ENCODE measurements around the gene MYLK. TPM values are rescaled to one million over a fixed set of nuclear protein-coding genes. Genes with fewer than 3 reads are reported as not detected.

The MYLK gene
- total RNA-seq, 1 donor from 2014 or later = 50.5 TPM

DNA sequence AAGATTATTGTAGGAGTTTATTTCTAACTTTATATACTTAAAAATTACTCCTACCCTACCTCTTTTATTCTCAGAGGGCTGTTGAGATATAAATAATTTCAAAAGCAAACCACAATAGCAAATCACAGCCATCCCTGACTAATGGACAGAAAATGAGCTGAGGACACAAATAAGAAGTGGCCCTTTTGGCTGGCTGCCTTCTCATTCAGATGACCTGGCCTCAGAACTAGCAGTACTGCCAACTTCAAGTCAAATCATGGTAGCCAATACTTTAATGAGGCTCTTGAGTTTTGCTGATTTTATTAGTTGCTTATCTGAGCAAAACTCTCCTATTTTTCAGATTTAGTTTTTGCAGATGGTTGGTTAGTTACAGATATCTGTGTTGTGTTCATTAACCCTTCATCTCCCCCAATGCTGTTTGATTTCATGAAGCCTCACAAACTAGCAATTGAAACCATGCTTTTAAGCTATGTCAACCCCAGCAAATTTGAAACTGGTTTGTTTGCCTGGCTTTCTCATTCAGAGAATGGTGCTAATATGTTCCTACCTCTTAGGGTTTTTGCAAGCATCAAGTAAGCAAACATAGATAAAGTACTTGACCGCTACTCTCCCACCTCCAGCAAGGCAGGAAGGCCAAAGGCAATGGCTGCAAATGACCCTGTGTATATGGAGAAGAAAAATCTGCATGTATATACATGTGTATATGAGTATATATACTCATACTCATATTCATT is 225.8 kb downstream of the MYLK start:
- H3K27ac ChIP-seq (ENCODE audit: low read depth, low read length) = no peak overlapping the region
- Mint-ChIP-seq H3K4me3 (ENCODE audit: unreplicated experiment) (no peak overlapping the region), H3K36me3 (ENCODE audit: low read depth, unreplicated experiment) (peaks cover 56% of the 10 kb centered on the region), H3K27me3 (ENCODE audit: low read depth, unreplicated experiment) (no peaks in the 10 kb centered on the region), H3K9me3 (ENCODE audit: unreplicated experiment) (peaks cover 5% of the 10 kb centered on the region), H3K27ac (ENCODE audit: unreplicated experiment) (no peak overlapping the region), H3K4me1 (ENCODE audit: low read depth, unreplicated experiment) (peaks cover 31% of the 10 kb centered on the region)
- no peak overlapping the region for H3K4me3 ChIP-seq (ENCODE audit: insufficient read depth, low read depth, low read length)
- peak; percentile 91 for DNase-seq (ENCODE audit: low read depth)
- H3K9ac ChIP-seq (ENCODE audit: low read length) = no peak overlapping the region
- peaks cover 27% of the 10 kb centered on the region for H3K36me3 ChIP-seq (ENCODE audit: insufficient read depth, low read length)
- no peak overlapping the region for H2AFZ ChIP-seq (ENCODE audit: low read depth, low read length)
- TF ChIP-seq, protein P1, sequence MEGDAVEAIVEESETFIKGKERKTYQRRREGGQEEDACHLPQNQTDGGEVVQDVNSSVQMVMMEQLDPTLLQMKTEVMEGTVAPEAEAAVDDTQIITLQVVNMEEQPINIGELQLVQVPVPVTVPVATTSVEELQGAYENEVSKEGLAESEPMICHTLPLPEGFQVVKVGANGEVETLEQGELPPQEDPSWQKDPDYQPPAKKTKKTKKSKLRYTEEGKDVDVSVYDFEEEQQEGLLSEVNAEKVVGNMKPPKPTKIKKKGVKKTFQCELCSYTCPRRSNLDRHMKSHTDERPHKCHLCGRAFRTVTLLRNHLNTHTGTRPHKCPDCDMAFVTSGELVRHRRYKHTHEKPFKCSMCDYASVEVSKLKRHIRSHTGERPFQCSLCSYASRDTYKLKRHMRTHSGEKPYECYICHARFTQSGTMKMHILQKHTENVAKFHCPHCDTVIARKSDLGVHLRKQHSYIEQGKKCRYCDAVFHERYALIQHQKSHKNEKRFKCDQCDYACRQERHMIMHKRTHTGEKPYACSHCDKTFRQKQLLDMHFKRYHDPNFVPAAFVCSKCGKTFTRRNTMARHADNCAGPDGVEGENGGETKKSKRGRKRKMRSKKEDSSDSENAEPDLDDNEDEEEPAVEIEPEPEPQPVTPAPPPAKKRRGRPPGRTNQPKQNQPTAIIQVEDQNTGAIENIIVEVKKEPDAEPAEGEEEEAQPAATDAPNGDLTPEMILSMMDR (IDR thresholded peaks at IDR 0.05; ENCODE audit: insufficient read depth, low read depth, low read length) = no peak
- no peak for TF ChIP-seq EZH2 (IDR thresholded peaks at IDR 0.05; ENCODE audit: insufficient read depth, low read length)
- no peaks in the 10 kb centered on the region for H4K20me1 ChIP-seq (ENCODE audit: insufficient read depth, low read length)
- peak; percentile 45 for FAIRE-seq
- H3K4me2 ChIP-seq (ENCODE audit: low read length) = no peak overlapping the region
- H3K4me1 ChIP-seq (ENCODE audit: insufficient read depth, low read length) = peaks cover 41% of the 10 kb centered on the region
- no peaks in the 10 kb centered on the region for H3K79me2 ChIP-seq (ENCODE audit: insufficient read depth, low read length)
- H3K27me3 ChIP-seq (ENCODE audit: insufficient read depth, low read length) = no peaks in the 10 kb centered on the region
- peaks cover 5% of the 10 kb centered on the region for H3K9me3 ChIP-seq (ENCODE audit: insufficient read depth, low read depth, low read length)

DNA sequence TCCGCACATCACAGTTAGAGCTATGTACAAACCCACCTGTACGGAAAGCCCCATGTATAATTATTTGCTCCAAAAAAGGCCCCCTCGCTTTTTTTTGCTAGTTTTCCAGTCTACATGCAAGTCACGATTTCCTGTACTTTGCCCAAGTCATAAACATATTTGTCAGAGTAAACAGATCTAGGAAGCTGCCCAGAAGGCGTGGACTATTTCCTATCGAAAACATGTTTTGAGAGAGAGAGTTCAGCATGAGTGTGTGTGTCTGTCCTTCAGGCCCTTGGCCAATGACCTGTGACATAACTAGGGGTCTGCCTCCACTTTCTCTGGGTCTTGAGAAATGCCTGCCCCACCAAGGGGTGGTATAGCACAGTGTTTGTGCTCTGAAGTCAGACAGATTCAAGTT is 226.6 kb downstream of the MYLK start:
- no peak overlapping the region for H3K4me3 ChIP-seq (ENCODE audit: insufficient read depth, low read depth, low read length)
- no peak overlapping the region for H3K27ac Mint-ChIP-seq (ENCODE audit: unreplicated experiment)
- H3K79me2 ChIP-seq (ENCODE audit: insufficient read depth, low read length) = no peaks in the 10 kb centered on the region
- H3K27me3 ChIP-seq (ENCODE audit: insufficient read depth, low read length) = no peaks in the 10 kb centered on the region
- TF ChIP-seq, protein P1 (IDR thresholded peaks at IDR 0.05; ENCODE audit: insufficient read depth, low read depth, low read length) = no peak
- TF ChIP-seq EZH2 (IDR thresholded peaks at IDR 0.05; ENCODE audit: insufficient read depth, low read length) = no peak
- no peak overlapping the region for H3K9ac ChIP-seq (ENCODE audit: low read length)
- no peaks in the 10 kb centered on the region for H3K27me3 Mint-ChIP-seq (ENCODE audit: low read depth, unreplicated experiment)
- H3K4me1 ChIP-seq (ENCODE audit: insufficient read depth, low read length) = peaks cover 48% of the 10 kb centered on the region
- H3K4me1 Mint-ChIP-seq (ENCODE audit: low read depth, unreplicated experiment) = peaks cover 38% of the 10 kb centered on the region
- DNase-seq (ENCODE audit: low read depth) (no peak), FAIRE-seq (no peak)
- no peak overlapping the region for H3K4me2 ChIP-seq (ENCODE audit: low read length)
- peaks cover 5% of the 10 kb centered on the region for H3K9me3 Mint-ChIP-seq (ENCODE audit: unreplicated experiment)
- no peaks in the 10 kb centered on the region for H4K20me1 ChIP-seq (ENCODE audit: insufficient read depth, low read length)
- no peak overlapping the region for H3K27ac ChIP-seq (ENCODE audit: low read depth, low read length)
- peaks cover 5% of the 10 kb centered on the region for H3K9me3 ChIP-seq (ENCODE audit: insufficient read depth, low read depth, low read length)
- H2AFZ ChIP-seq (ENCODE audit: low read depth, low read length) = no peak overlapping the region
- peaks cover 27% of the 10 kb centered on the region for H3K36me3 ChIP-seq (ENCODE audit: insufficient read depth, low read length)
- H3K36me3 Mint-ChIP-seq (ENCODE audit: low read depth, unreplicated experiment) = peaks cover 51% of the 10 kb centered on the region
- no peak overlapping the region for H3K4me3 Mint-ChIP-seq (ENCODE audit: unreplicated experiment)

DNA sequence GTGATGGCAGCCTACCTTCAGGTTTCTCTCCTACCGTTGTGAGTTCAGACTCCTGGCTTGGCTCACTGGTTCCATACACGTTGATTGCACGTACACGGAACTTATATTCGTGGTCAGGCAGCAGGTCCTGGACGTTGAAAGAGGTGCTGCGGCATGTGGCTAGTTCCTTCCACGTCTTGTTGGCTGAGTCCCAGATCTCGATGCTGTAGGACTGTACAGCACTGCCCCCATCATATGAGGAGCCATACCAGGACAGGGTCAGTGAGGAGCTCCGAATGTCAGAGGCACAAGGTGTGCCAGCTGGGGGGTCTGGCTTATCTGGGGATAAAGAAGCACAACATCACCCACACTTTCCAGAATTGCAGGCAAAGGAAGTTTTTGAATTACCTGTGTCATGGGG is 227.0 kb downstream of the MYLK start:
- FAIRE-seq = no peak
- peaks cover 41% of the 10 kb centered on the region for H3K4me1 Mint-ChIP-seq (ENCODE audit: low read depth, unreplicated experiment)
- H3K9ac ChIP-seq (ENCODE audit: low read length) = no peak overlapping the region
- no peaks in the 10 kb centered on the region for H4K20me1 ChIP-seq (ENCODE audit: insufficient read depth, low read length)
- DNase-seq (ENCODE audit: low read depth) = no peak
- peak overlapping the region; percentile 13 for H3K27ac Mint-ChIP-seq (ENCODE audit: unreplicated experiment)
- peaks cover 47% of the 10 kb centered on the region for H3K36me3 Mint-ChIP-seq (ENCODE audit: low read depth, unreplicated experiment)
- H3K27me3 Mint-ChIP-seq (ENCODE audit: low read depth, unreplicated experiment) = no peaks in the 10 kb centered on the region
- H3K36me3 ChIP-seq (ENCODE audit: insufficient read depth, low read length) = peaks cover 27% of the 10 kb centered on the region
- no peak for TF ChIP-seq EZH2 (IDR thresholded peaks at IDR 0.05; ENCODE audit: insufficient read depth, low read length)
- H3K4me1 ChIP-seq (ENCODE audit: insufficient read depth, low read length) = peaks cover 48% of the 10 kb centered on the region
- no peak overlapping the region for H2AFZ ChIP-seq (ENCODE audit: low read depth, low read length)
- H3K9me3 ChIP-seq (ENCODE audit: insufficient read depth, low read depth, low read length) = peaks cover 5% of the 10 kb centered on the region
- no peaks in the 10 kb centered on the region for H3K27me3 ChIP-seq (ENCODE audit: insufficient read depth, low read length)
- H3K4me2 ChIP-seq (ENCODE audit: low read length) = no peak overlapping the region
- no peak overlapping the region for H3K27ac ChIP-seq (ENCODE audit: low read depth, low read length)
- H3K9me3 Mint-ChIP-seq (ENCODE audit: unreplicated experiment) = peaks cover 5% of the 10 kb centered on the region
- no peak overlapping the region for H3K4me3 Mint-ChIP-seq (ENCODE audit: unreplicated experiment)
- no peak overlapping the region for H3K4me3 ChIP-seq (ENCODE audit: insufficient read depth, low read depth, low read length)
- H3K79me2 ChIP-seq (ENCODE audit: insufficient read depth, low read length) = no peaks in the 10 kb centered on the region

All from astrocyte (in vitro differentiated cells and primary cell).